IMR-90 (cell line): ENCODE measurements around the gene NINJ2. TPM values are rescaled to one million over a fixed set of nuclear protein-coding genes. Genes with fewer than 3 reads are reported as not detected.

Experiments used
- ATAC-seq: fragments of 200-7000 bp; cut with Tn5 transposase; 2 replicates; pipeline ENCODE4 v1.9.1; 2020; ENCODE audit warnings: low read depth, mild to moderate bottlenecking, moderate library complexity
- BruUV-seq: library from RNA; stranded (reverse); fragments of 400-500 nt; replicated peaks from 2 replicates; lab custom pipeline; 2021; lab: Mats Ljungman, UMichigan
- CTCF ChIA-PET: fragments of 300-600 bp; formaldehyde crosslinking; extraction: SDS; loops from one replicate; lab custom pipeline; 2021; ENCODE audit warnings: antibody characterized with exemption; lab: Yijun Ruan, JAX
- POLR2A ChIA-PET: fragments of 300-600 bp; sonication (Branson Sonifier 250); formaldehyde crosslinking; loops from one replicate; lab custom pipeline; 2022; ENCODE audit warnings: antibody characterized with exemption; ENCODE audit not compliant: unreplicated experiment; lab: Charles Lee
- DNase-seq: peaks from one replicate; pipeline ENCODE4 v3.0.0; 2013
- H2AFZ ChIP-seq: replicated peaks from 2 replicates; pipeline ENCODE3; 2013; ENCODE audit warnings: low read length, mild to moderate bottlenecking; ENCODE audit not compliant: poor library complexity
- H2AK5ac ChIP-seq: 2 replicates; pipeline ENCODE4 v1.6.1; 2013; ENCODE audit warnings: low read depth, low read length, inconsistent platforms
- H2AK9ac ChIP-seq: replicated peaks from 2 replicates; pipeline ENCODE3; 2013; ENCODE audit warnings: mild to moderate bottlenecking, low read depth, low read length, moderate library complexity; ENCODE audit not compliant: poor library complexity
- H2BK120ac ChIP-seq: 2 replicates; pipeline ENCODE4 v1.6.1; 2013; ENCODE audit warnings: low read depth, low read length, inconsistent platforms
- H2BK15ac ChIP-seq: 3 replicates; pipeline ENCODE4 v1.6.1; 2013; ENCODE audit warnings: low read depth, low read length, inconsistent platforms
- H2BK20ac ChIP-seq: 2 replicates; pipeline ENCODE4 v1.6.1; 2013; ENCODE audit warnings: low read depth, mild to moderate bottlenecking, inconsistent platforms, low read length, moderate library complexity
- H2BK5ac ChIP-seq: 2 replicates; pipeline ENCODE4 v1.6.1; 2013; ENCODE audit warnings: mild to moderate bottlenecking, low read depth, low read length, inconsistent platforms; ENCODE audit not compliant: poor library complexity, severe bottlenecking
- H3K14ac ChIP-seq: replicated peaks from 2 replicates; pipeline ENCODE4 v1.6.1; 2013; ENCODE audit warnings: low read depth, low read length, inconsistent platforms
- H3K18ac ChIP-seq: 2 replicates; pipeline ENCODE4 v1.6.1; 2013; ENCODE audit warnings: low read depth, low read length, control low read depth
- H3K23ac ChIP-seq: 2 replicates; pipeline ENCODE4 v1.6.1; 2013; ENCODE audit warnings: low read depth, low read length, inconsistent platforms
- H3K27ac ChIP-seq: 2 replicates; pipeline ENCODE4 v1.5.1; 2013; ENCODE audit warnings: mild to moderate bottlenecking, control low read depth, low read length; ENCODE audit not compliant: insufficient read depth
- H3K27me3 ChIP-seq: 2 replicates; pipeline ENCODE4 v1.6.1; 2013; ENCODE audit warnings: low read length; ENCODE audit not compliant: control insufficient read depth, insufficient read depth
- H3K36me3 ChIP-seq: 2 replicates; pipeline ENCODE4 v1.6.1; 2013; ENCODE audit warnings: low read length, mixed read lengths; ENCODE audit not compliant: control insufficient read depth, insufficient read depth
- H3K4ac ChIP-seq: 2 replicates; pipeline ENCODE4 v1.6.1; 2013; ENCODE audit warnings: low read depth, low read length, inconsistent platforms
- H3K4me1 ChIP-seq: 2 replicates; pipeline ENCODE4 v1.6.1; 2013; ENCODE audit warnings: low read length, mixed read lengths; ENCODE audit not compliant: control insufficient read depth, insufficient read depth
- H3K4me2 ChIP-seq: 2 replicates; pipeline ENCODE4 v1.6.1; 2013; ENCODE audit warnings: low read depth, mild to moderate bottlenecking, control low read depth, low read length, moderate library complexity
- H3K4me3 ChIP-seq: 2 replicates; pipeline ENCODE4 v1.5.1; 2013; ENCODE audit warnings: low read depth, mild to moderate bottlenecking, control low read depth, low read length, moderate library complexity; ENCODE audit not compliant: insufficient read depth
- H3K56ac ChIP-seq: 2 replicates; pipeline ENCODE4 v1.6.1; 2013; ENCODE audit warnings: low read length, inconsistent platforms; ENCODE audit not compliant: insufficient read depth; ENCODE audit errors: extremely low read depth
- H3K79me1 ChIP-seq, 2 experiments: 2 replicates each; pipeline ENCODE4 v1.6.1; 2013; ENCODE audit warnings: low read length in 2 of 2, inconsistent platforms in 1 of 2, low read depth in 1 of 2
- H3K9ac ChIP-seq: 2 replicates; pipeline ENCODE4 v1.6.1; 2013; ENCODE audit warnings: low read depth, low read length, control low read depth
- H3K9me1 ChIP-seq: 2 replicates; pipeline ENCODE4 v1.6.1; 2013; ENCODE audit warnings: low read length, inconsistent platforms; ENCODE audit not compliant: insufficient read depth
- H3K9me3 ChIP-seq: 2 replicates; pipeline ENCODE4 v1.6.1; 2013; ENCODE audit warnings: low read length; ENCODE audit not compliant: control insufficient read depth, insufficient read depth
- H4K20me1 ChIP-seq: 2 replicates; pipeline ENCODE4 v1.6.1; 2013; ENCODE audit warnings: low read length, inconsistent platforms; ENCODE audit not compliant: insufficient read depth
- H4K5ac ChIP-seq: 2 replicates; pipeline ENCODE4 v1.6.1; 2013; ENCODE audit warnings: mild to moderate bottlenecking, low read depth, low read length, control low read depth
- H4K8ac ChIP-seq, 2 experiments: 2 replicates each; pipeline ENCODE4 v1.6.1; 2013; ENCODE audit warnings: low read depth in 2 of 2, low read length in 2 of 2, control low read depth in 1 of 2, inconsistent platforms in 1 of 2
- H4K91ac ChIP-seq: 2 replicates; pipeline ENCODE4 v1.6.1; 2013; ENCODE audit warnings: low read depth, low read length, inconsistent platforms; ENCODE audit not compliant: insufficient read depth
- BHLHE40 ChIP-seq: fragments of 150-350 bp; IDR thresholded peaks from 2 replicates; pipeline ENCODE4 v1.6.1; 2016; ENCODE audit warnings: mild to moderate bottlenecking, low read depth, low read length
- CEBPB ChIP-seq: IDR thresholded peaks from 2 replicates; pipeline ENCODE4 v1.6.1; 2012; ENCODE audit warnings: low read depth, low read length, improper control_type of control experiment
- CHD1 ChIP-seq: IDR thresholded peaks from 2 replicates; pipeline ENCODE4 v1.6.1; 2012; ENCODE audit warnings: low read depth, low read length, improper control_type of control experiment
- CTCF ChIP-seq: conservative IDR thresholded peaks from 2 replicates; pipeline ENCODE4 v1.5.1; 2012; ENCODE audit warnings: mild to moderate bottlenecking, low read depth, low read length, improper control_type of control experiment
- ELK1 ChIP-seq: fragments of 150-350 bp; IDR thresholded peaks from 2 replicates; pipeline ENCODE4 v1.6.1; 2016; ENCODE audit warnings: low read depth, mild to moderate bottlenecking, low read length, moderate library complexity, borderline replicate concordance
- FOS ChIP-seq: fragments of 150-350 bp; IDR thresholded peaks from 2 replicates; pipeline ENCODE4 v1.6.1; 2016; ENCODE audit warnings: low read depth, low read length
- MAFK ChIP-seq: IDR thresholded peaks from 2 replicates; pipeline ENCODE4 v1.6.1; 2012; ENCODE audit warnings: low read depth, low read length, improper control_type of control experiment
- MAZ ChIP-seq: IDR thresholded peaks from 2 replicates; pipeline ENCODE4 v1.6.1; 2012; ENCODE audit warnings: low read depth, mild to moderate bottlenecking, low read length, improper control_type of control experiment, moderate library complexity, borderline replicate concordance
- MXI1 ChIP-seq: IDR thresholded peaks from 2 replicates; pipeline ENCODE4 v1.6.1; 2012; ENCODE audit warnings: low read depth, mild to moderate bottlenecking, low read length, moderate library complexity, borderline replicate concordance
- NFE2L2 ChIP-seq: fragments of 150-350 bp; IDR thresholded peaks from 2 replicates; pipeline ENCODE4 v1.6.1; 2016; ENCODE audit warnings: low read depth, mild to moderate bottlenecking, low read length
- POLR2A ChIP-seq: IDR thresholded peaks from 2 replicates; pipeline ENCODE4 v1.6.1; 2012; ENCODE audit warnings: mild to moderate bottlenecking, low read depth, low read length
- RAD21 ChIP-seq: IDR thresholded peaks from 2 replicates; pipeline ENCODE4 v1.6.1; 2012; ENCODE audit warnings: low read length, improper control_type of control experiment
- RCOR1 ChIP-seq: IDR thresholded peaks from 2 replicates; pipeline ENCODE4 v1.6.1; 2012; ENCODE audit warnings: mild to moderate bottlenecking, low read length, improper control_type of control experiment; ENCODE audit not compliant: insufficient replicate concordance
- RFX5 ChIP-seq: IDR thresholded peaks from 2 replicates; pipeline ENCODE4 v1.8.0; 2012; ENCODE audit warnings: low read depth, mild to moderate bottlenecking, low read length, moderate library complexity
- SMC3 ChIP-seq: fragments of 150-350 bp; IDR thresholded peaks from 2 replicates; pipeline ENCODE4 v1.6.1; 2016; ENCODE audit warnings: low read depth, mild to moderate bottlenecking, antibody characterized with exemption, low read length, moderate library complexity
- USF2 ChIP-seq: fragments of 150-350 bp; IDR thresholded peaks from 2 replicates; pipeline ENCODE4 v1.6.1; 2017; ENCODE audit warnings: mild to moderate bottlenecking, antibody characterized with exemption, low read length, low read depth
- WGBS, 2 experiments: methylation state at CpG; one replicate each; pipeline versions ENCODE4 v1.1.5 to v1.1.7; 2013; ENCODE audit warnings: missing lambda C conversion rate in 2 of 2; ENCODE audit not compliant: insufficient read length in 1 of 2; ENCODE audit errors: extremely low coverage in 2 of 2; 5-methylcytosine and 5-hydroxymethylcytosine counted together
- dilution Hi-C: fragments of 300-500 bp; cut with HindIII; formaldehyde crosslinking; loops from one replicate; pipeline ENCODE4 v1.14.3; 2018; ENCODE audit warnings: low sequenced_read_pairs; ENCODE audit not compliant: unreplicated experiment
- in situ Hi-C: fragments of 300-500 bp; cut with MboI; formaldehyde crosslinking; loops from 3 replicates; pipeline ENCODE4 v1.14.3; 2019; ENCODE audit warnings: low sequenced_read_pairs, inconsistent platforms, mixed read lengths
- intact Hi-C: fragments of 100-400 bp; cut with micrococcal nuclease; formaldehyde crosslinking; loops from 2 replicates; pipeline ENCODE4 v1.10.0; 2022
- polyA plus RNA-seq, 3 experiments: library from polyadenylated mRNA; depleted of rRNA; stranded (reverse); fragments of >200 nt; gene quantifications; 2 replicates each; pipeline ENCODE4 v1.2.3, GENCODE V29; 2012; ENCODE audit warnings: low replicate concordance in 1 of 3
- total RNA-seq: library from RNA; depleted of rRNA; stranded (reverse); fragments of >200 nt; gene quantifications from 2 replicates; pipeline ENCODE4 v1.2.3, GENCODE V29; 2012

The NINJ2 gene
- total and polyA plus RNA-seq, 2 of the 4 experiments (the other 2 are of a cell fraction), result not detected

GRCh38 chr12:565161-565560 lies 98.1 kb downstream of the NINJ2 start:
- ChIA-PET CTCF (no interaction called here), POLR2A (no interaction called here)
- Histone ChIP-seq H2AK5ac (no peak overlapping the region), H3K14ac (no peak overlapping the region), H2BK120ac (no peak overlapping the region), H2BK20ac (no peak overlapping the region), H2AFZ (no peak overlapping the region), H4K8ac (no peak overlapping the region), H4K91ac (no peak overlapping the region), H3K4me1 (peaks cover 2% of the 10 kb centered on the region; the same call in 1 of the 2 replicates), H3K4me3 (no peak overlapping the region), H3K27me3 (peaks cover 61% of the 10 kb centered on the region), H3K27ac (no peak overlapping the region), H4K20me1 (no peaks in the 10 kb centered on the region), H3K4ac (no peak overlapping the region), H2BK15ac (no peak overlapping the region), H3K18ac (no peak overlapping the region), H3K9ac (no peak overlapping the region), H4K5ac (no peak overlapping the region), H3K36me3 (no peaks in the 10 kb centered on the region), H3K9me1 (no peaks in the 10 kb centered on the region), H3K4me2 (no peak overlapping the region), H3K79me1 (no peaks in the 10 kb centered on the region), H2AK9ac (no peak overlapping the region), H3K9me3 (no peaks in the 10 kb centered on the region), H2BK5ac (no peak overlapping the region), H3K23ac (no peak overlapping the region), H3K56ac (no peak overlapping the region)
- 100% methylated on average over 1 of the region's 8 CpGs; no CpG with 5 or more reads in 1 of the 2 experiments for WGBS, 2 experiments
- in situ Hi-C loops (loop anchor here (10.0 kb wide), 1 partner anchor 530 kb away; no protein-coding TSS in a partner anchor), dilution Hi-C loops (no loop called here), intact Hi-C loops (no loop called here)
- TF ChIP-seq ELK1 (no peak), SMC3 (no peak), MXI1 (no peak), BHLHE40 (no peak), RCOR1 (no peak), CHD1 (no peak), MAZ (no peak), NFE2L2 (no peak), POLR2A (no peak), FOS (no peak), USF2 (no peak), RAD21 (no peak), CEBPB (no peak), RFX5 (no peak), CTCF (no peak), MAFK (no peak)
- DNase-seq (no peak), ATAC-seq (no peak)
- no TSS peak for BruUV-seq
